Measurements from ENCODE around the gene CRY2. TPM values are rescaled to one million over a fixed set of nuclear protein-coding genes. Genes with fewer than 3 reads are reported as not detected.

The CRY2 gene
- total RNA-seq, 1 donor from 2014 or later = 62.3 TPM

- no peak overlapping the region for H3K4me3 ChIP-seq
- H3K4me1 ChIP-seq = no peaks in the 10 kb centered on the region
- H3K27me3 ChIP-seq (ENCODE audit: low read depth) = no peaks in the 10 kb centered on the region
- intact Hi-C loops (cut with DNase I) = no loop called here
- H3K27ac ChIP-seq = no peak overlapping the region
- ATAC-seq = no peak
- TF ChIP-seq, protein P1, sequence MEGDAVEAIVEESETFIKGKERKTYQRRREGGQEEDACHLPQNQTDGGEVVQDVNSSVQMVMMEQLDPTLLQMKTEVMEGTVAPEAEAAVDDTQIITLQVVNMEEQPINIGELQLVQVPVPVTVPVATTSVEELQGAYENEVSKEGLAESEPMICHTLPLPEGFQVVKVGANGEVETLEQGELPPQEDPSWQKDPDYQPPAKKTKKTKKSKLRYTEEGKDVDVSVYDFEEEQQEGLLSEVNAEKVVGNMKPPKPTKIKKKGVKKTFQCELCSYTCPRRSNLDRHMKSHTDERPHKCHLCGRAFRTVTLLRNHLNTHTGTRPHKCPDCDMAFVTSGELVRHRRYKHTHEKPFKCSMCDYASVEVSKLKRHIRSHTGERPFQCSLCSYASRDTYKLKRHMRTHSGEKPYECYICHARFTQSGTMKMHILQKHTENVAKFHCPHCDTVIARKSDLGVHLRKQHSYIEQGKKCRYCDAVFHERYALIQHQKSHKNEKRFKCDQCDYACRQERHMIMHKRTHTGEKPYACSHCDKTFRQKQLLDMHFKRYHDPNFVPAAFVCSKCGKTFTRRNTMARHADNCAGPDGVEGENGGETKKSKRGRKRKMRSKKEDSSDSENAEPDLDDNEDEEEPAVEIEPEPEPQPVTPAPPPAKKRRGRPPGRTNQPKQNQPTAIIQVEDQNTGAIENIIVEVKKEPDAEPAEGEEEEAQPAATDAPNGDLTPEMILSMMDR (IDR thresholded peaks at IDR 0.05) = no peak
- no peaks in the 10 kb centered on the region for H3K9me3 ChIP-seq
- DNase-seq = no peak
- H3K36me3 ChIP-seq = peaks cover 23% of the 10 kb centered on the region
Observed at GRCh38 chr11:45906096-45906682, 58.9 kb downstream of the CRY2 start.

DNA sequence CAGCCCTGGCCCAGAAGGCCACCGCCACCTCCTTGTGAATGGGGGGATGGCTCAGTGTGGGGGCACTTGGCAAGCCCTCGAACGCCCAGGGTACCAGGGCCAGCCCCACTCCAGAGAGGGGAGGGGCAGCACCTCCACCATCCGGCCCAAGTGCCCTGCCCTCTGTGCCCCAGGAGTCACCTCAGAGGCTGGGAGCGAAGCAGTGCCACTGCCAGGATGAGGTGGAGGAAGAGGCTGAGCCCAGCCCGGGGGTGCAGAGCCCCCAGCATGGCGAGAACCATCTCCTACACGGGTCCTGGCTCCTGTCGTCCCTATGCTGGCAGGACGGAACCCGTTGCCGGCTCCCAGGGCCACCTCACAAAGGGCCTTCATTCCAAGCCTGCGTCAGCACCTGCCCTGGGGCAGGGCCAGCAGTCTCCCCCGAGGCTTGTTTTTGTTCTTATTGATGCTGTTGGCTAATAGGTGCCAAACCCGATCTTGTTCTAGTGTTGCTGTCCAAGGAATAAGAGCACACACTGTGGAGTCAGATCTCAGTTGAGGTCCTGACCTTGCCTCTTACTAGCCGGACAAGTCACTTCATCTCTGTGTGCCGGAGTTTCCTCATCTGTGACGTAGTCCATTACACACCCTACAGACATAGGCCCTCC, 59.8 kb downstream of the CRY2 start, which contains the start of gene FREY1:
Gene FREY1 (minus strand): TSS at position 307 of the 647 bp plus-strand sequence. CDS start 26 bp downstream, at position 281.
- Histone ChIP-seq H3K9me3 (no peaks in the 10 kb centered on the region), H3K27ac (no peak within 1 kb of the TSS), H3K4me1 (no peaks in the 10 kb centered on the region), H3K4me3 (no peak within 1 kb of the TSS), H3K36me3 (peaks cover 32% of the 10 kb centered on the region), H3K27me3 (ENCODE audit: low read depth) (no peaks in the 10 kb centered on the region)
- DNase-seq = no peak
- TF ChIP-seq, protein P1 (IDR thresholded peaks at IDR 0.05) = no peak
- intact Hi-C loops (cut with DNase I) = no loop called here
- no peak for ATAC-seq

- no peak overlapping the region for H3K4me3 ChIP-seq
- H3K27ac ChIP-seq = no peak overlapping the region
- TF ChIP-seq, protein P1 (IDR thresholded peaks at IDR 0.05) = no peak
- intact Hi-C loops (cut with DNase I) = no loop called here
- no peak for DNase-seq
- H3K9me3 ChIP-seq = no peaks in the 10 kb centered on the region
- no peak for ATAC-seq
- H3K36me3 ChIP-seq = peaks cover 41% of the 10 kb centered on the region
- H3K4me1 ChIP-seq = no peaks in the 10 kb centered on the region
- no peaks in the 10 kb centered on the region for H3K27me3 ChIP-seq (ENCODE audit: low read depth)
Observed at GRCh38 chr11:45907911-45908370, 60.7 kb downstream of the CRY2 start.

GRCh38 chr11:45909594-45910475, 62.6 kb downstream of the CRY2 start:
- intact Hi-C loops (cut with DNase I) = no loop called here
- Histone ChIP-seq H3K9me3 (no peaks in the 10 kb centered on the region), H3K36me3 (peaks cover 60% of the 10 kb centered on the region), H3K4me1 (no peaks in the 10 kb centered on the region), H3K4me3 (no peak overlapping the region), H3K27ac (no peak overlapping the region), H3K27me3 (ENCODE audit: low read depth) (no peaks in the 10 kb centered on the region)
- TF ChIP-seq, protein P1 (IDR thresholded peaks at IDR 0.05) = no peak
- DNase-seq = no peak
- no peak for ATAC-seq

DNA sequence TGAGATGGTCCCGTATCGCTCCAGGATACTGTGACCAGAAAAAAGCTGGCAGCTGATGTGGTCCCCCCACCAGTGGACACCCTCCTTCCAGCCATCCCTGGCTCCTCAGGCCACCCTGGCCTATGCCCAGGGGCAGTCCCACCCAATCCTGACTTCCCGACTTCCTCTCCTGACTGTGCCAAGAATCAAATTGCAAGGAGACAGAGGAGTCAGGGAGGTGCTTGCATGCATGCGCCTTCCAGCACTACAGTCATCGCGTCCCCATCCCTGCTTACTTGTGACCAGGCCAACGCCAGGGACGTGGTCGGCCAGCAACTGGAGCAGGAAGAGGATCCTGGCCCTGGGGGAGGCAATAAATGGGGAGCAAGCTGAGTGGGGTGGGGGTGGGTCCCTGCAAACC, 63.3 kb downstream of the CRY2 start:
- no peaks in the 10 kb centered on the region for H3K4me1 ChIP-seq
- no peaks in the 10 kb centered on the region for H3K27me3 ChIP-seq (ENCODE audit: low read depth)
- ATAC-seq (no peak), DNase-seq (no peak)
- TF ChIP-seq, protein P1 (IDR thresholded peaks at IDR 0.05) = no peak
- no peak overlapping the region for H3K4me3 ChIP-seq
- no peak overlapping the region for H3K27ac ChIP-seq
- intact Hi-C loops (cut with DNase I) = no loop called here
- no peaks in the 10 kb centered on the region for H3K9me3 ChIP-seq
- peaks cover 67% of the 10 kb centered on the region for H3K36me3 ChIP-seq
